HL-60 (cell line): Measurements from ENCODE around the gene KCND2.

Experiments used
- DNase-seq, 2 experiments: peaks; one replicate each; pipeline ENCODE4 v3.0.0-alpha.2; 2010 to 2020; ENCODE audit warnings: low read depth in 1 of 2, low spot score in 1 of 2
- H3K27ac ChIP-seq: fragments of 250-450 bp; sonication (Bioruptor Pico); replicated peaks from 2 replicates; pipeline ENCODE4 v1.5.1; 2020; ENCODE audit warnings: mild to moderate bottlenecking, moderate library complexity
- H3K27me3 ChIP-seq: fragments of 250-450 bp; sonication (Bioruptor Pico); 2 replicates; pipeline ENCODE4 v1.5.1; 2021; ENCODE audit warnings: mild to moderate bottlenecking, moderate library complexity; ENCODE audit not compliant: insufficient read depth, poor library complexity, severe bottlenecking
- H3K4me3 ChIP-seq: replicated peaks from 2 replicates; pipeline ENCODE4 v1.5.1; 2011; ENCODE audit warnings: mild to moderate bottlenecking, control low read depth, low read length; ENCODE audit not compliant: insufficient read depth
- GABPA ChIP-seq: IDR thresholded peaks from 2 replicates; pipeline ENCODE4 v1.6.1; 2012; ENCODE audit warnings: low read depth
- POLR2AphosphoS5 ChIP-seq: IDR thresholded peaks from 2 replicates; pipeline ENCODE4 v1.6.1; 2012; ENCODE audit warnings: low read depth
- SPI1 ChIP-seq: IDR thresholded peaks from 2 replicates; pipeline ENCODE4 v1.6.1; 2012; ENCODE audit warnings: low read depth, mild to moderate bottlenecking, borderline replicate concordance
- TF ChIP-seq, protein P1 (sequence below): IDR thresholded peaks from one replicate; pipeline ENCODE4 v1.5.1; 2011; ENCODE audit warnings: low read length, control low read depth, inconsistent platforms; ENCODE audit not compliant: insufficient read depth
- TF ChIP-seq, protein P2 (sequence below): IDR thresholded peaks from 2 replicates; pipeline ENCODE4 v1.6.1; 2012; ENCODE audit warnings: low read depth; ENCODE audit not compliant: insufficient replicate concordance

The KCND2 gene

DNA sequence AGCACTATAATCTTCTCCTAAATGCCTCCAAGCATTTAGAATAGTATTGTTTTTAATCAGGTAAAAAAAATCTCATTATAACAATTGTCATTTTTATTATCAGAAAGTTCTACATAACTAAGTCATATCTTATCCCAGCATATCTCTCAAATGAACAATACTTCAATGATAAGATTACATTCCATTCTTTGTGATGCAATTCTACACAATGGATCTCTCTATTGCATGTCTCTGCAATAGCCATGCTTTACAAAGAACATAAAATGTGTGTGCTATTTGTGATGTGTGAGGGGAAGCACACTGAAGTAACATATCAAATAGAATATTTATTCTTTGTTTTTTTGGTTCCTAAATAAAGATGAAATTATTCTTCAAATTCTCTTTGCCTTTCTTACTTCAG lies 389.3 kb downstream of the KCND2 start:
- DNase-seq: no peak
- H3K27ac ChIP-seq: no peak overlapping the region
- no peaks in the 10 kb centered on the region for H3K27me3 ChIP-seq
- TF ChIP-seq, protein P1, sequence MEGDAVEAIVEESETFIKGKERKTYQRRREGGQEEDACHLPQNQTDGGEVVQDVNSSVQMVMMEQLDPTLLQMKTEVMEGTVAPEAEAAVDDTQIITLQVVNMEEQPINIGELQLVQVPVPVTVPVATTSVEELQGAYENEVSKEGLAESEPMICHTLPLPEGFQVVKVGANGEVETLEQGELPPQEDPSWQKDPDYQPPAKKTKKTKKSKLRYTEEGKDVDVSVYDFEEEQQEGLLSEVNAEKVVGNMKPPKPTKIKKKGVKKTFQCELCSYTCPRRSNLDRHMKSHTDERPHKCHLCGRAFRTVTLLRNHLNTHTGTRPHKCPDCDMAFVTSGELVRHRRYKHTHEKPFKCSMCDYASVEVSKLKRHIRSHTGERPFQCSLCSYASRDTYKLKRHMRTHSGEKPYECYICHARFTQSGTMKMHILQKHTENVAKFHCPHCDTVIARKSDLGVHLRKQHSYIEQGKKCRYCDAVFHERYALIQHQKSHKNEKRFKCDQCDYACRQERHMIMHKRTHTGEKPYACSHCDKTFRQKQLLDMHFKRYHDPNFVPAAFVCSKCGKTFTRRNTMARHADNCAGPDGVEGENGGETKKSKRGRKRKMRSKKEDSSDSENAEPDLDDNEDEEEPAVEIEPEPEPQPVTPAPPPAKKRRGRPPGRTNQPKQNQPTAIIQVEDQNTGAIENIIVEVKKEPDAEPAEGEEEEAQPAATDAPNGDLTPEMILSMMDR: no peak
- no peak for TF ChIP-seq SPI1
- TF ChIP-seq GABPA: no peak
- no peak for TF ChIP-seq POLR2AphosphoS5
- TF ChIP-seq, protein P2, sequence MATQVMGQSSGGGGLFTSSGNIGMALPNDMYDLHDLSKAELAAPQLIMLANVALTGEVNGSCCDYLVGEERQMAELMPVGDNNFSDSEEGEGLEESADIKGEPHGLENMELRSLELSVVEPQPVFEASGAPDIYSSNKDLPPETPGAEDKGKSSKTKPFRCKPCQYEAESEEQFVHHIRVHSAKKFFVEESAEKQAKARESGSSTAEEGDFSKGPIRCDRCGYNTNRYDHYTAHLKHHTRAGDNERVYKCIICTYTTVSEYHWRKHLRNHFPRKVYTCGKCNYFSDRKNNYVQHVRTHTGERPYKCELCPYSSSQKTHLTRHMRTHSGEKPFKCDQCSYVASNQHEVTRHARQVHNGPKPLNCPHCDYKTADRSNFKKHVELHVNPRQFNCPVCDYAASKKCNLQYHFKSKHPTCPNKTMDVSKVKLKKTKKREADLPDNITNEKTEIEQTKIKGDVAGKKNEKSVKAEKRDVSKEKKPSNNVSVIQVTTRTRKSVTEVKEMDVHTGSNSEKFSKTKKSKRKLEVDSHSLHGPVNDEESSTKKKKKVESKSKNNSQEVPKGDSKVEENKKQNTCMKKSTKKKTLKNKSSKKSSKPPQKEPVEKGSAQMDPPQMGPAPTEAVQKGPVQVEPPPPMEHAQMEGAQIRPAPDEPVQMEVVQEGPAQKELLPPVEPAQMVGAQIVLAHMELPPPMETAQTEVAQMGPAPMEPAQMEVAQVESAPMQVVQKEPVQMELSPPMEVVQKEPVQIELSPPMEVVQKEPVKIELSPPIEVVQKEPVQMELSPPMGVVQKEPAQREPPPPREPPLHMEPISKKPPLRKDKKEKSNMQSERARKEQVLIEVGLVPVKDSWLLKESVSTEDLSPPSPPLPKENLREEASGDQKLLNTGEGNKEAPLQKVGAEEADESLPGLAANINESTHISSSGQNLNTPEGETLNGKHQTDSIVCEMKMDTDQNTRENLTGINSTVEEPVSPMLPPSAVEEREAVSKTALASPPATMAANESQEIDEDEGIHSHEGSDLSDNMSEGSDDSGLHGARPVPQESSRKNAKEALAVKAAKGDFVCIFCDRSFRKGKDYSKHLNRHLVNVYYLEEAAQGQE: no peak
- no peak overlapping the region for H3K4me3 ChIP-seq

DNA sequence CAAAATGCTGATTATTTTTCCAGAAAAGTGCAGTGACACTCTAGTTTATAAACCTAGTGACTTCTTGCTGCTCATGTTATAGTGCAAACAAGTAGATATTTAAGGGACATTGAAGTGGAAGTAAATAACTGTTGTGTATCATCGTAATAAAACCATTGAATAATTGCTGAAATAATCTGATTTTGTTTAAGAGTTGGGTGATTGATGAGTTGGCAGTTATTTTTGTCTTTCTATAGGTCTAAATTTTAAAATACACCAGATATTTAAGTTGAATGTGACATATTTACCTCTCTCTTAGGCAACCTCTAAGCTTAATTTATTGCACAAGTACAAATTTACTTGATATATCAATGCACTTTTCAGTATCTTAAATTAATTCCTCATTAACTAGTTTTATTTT lies 392.1 kb downstream of the KCND2 start:
- DNase-seq: no peak
- TF ChIP-seq SPI1 (no peak), GABPA (no peak), POLR2AphosphoS5 (no peak)
- TF ChIP-seq, protein P1: no peak
- TF ChIP-seq, protein P2: no peak
- H3K27ac ChIP-seq: no peak overlapping the region

DNA sequence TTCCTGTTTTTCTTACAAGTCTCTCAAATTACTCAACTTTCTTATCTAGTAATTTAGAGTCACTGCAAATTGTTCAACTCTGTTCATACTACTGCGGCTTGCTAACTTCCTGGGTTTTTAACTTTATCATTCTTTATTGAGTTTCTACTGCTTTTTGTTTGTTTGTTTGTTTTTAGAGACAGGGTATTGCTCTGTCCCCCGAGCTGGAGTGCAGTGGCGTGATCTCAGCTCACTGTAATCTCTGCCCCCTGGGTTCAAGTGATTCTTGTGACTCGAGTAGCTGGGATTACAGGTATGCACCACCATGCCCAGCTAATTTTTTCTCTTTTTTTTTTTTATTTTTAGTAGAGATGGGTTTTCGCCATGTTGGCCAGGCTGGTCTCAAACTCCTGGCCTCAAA lies 402.1 kb downstream of the KCND2 start:
- Histone ChIP-seq H3K27me3 (no peaks in the 10 kb centered on the region), H3K27ac (no peak overlapping the region), H3K4me3 (no peak overlapping the region)
- TF ChIP-seq, protein P2: no peak
- TF ChIP-seq POLR2AphosphoS5 (no peak), SPI1 (no peak), GABPA (no peak)
- TF ChIP-seq, protein P1: no peak
- no peak for DNase-seq

More for the DNA sequence above, 392.1 kb downstream of the KCND2 start:
- H3K27me3 ChIP-seq: no peaks in the 10 kb centered on the region
- no peak overlapping the region for H3K4me3 ChIP-seq
